ENCODE data around the gene CTNNA2. TPM values are rescaled to one million over a fixed set of nuclear protein-coding genes. Genes with fewer than 3 reads are reported as not detected.

The CTNNA2 gene
- total and polyA plus RNA-seq, 2 of the 8 experiments (the other 6 are each of a cell fraction or from before 2014, with no cell fraction given), result 3.9 to 9.0 TPM

- no peak for TF ChIP-seq SIN3A (conservative IDR thresholded peaks at IDR 0.05 in 1 of 2, IDR thresholded peaks at IDR 0.05 in 1 of 2; ENCODE audit: low read depth in 1 of 2, low read length in 2 of 2)
- TF ChIP-seq HDAC2 (IDR thresholded peaks at IDR 0.05; ENCODE audit: borderline replicate concordance in 1 of 2, low read depth in 2 of 2, low read length in 2 of 2), result no peak
- TF ChIP-seq PHF8 (conservative IDR thresholded peaks at IDR 0.05; ENCODE audit: low read depth, low read length), result no peak
- TF ChIP-seq RBBP5 (IDR thresholded peaks at IDR 0.05; ENCODE audit: borderline replicate concordance, low read depth, low read length), result no peak
- TF ChIP-seq CBX5 (IDR thresholded peaks at IDR 0.05; ENCODE audit: low read depth, low read length), result no peak
Measured at GRCh38 chr2:79903222-79904000, 390.6 kb downstream of the CTNNA2 start (continued).

Data from H1 (cell line).